Sigmoid colon (tissue), 4 donors: ENCODE data around the gene CYB561A3.

Source experiments
- POLR2A ChIP-seq, 2 donors: fragments of 450-650 bp; IDR thresholded peaks; one replicate each; pipeline ENCODE4 v1.6.1; 2016; ENCODE audit warnings: antibody characterized with exemption in 2 of 2, mild to moderate bottlenecking in 2 of 2, moderate library complexity in 2 of 2
- POLR2AphosphoS5 ChIP-seq, 4 donors: sonication (generic); formaldehyde crosslinking; IDR thresholded peaks; one replicate each; pipeline ENCODE4 v1.6.1; 2017; ENCODE audit warnings: antibody characterized with exemption in 4 of 4
- TF ChIP-seq, protein P1 (sequence below), 4 experiments: fragments of 450-650 bp in 3 of 4; fragments of 200-600 bp in 1 of 4; IDR thresholded peaks; one replicate each; pipeline ENCODE4 v1.5.1; 2016 to 2019; ENCODE audit warnings: antibody characterized with exemption in 4 of 4, mild to moderate bottlenecking in 3 of 4, moderate library complexity in 2 of 4

DNA sequence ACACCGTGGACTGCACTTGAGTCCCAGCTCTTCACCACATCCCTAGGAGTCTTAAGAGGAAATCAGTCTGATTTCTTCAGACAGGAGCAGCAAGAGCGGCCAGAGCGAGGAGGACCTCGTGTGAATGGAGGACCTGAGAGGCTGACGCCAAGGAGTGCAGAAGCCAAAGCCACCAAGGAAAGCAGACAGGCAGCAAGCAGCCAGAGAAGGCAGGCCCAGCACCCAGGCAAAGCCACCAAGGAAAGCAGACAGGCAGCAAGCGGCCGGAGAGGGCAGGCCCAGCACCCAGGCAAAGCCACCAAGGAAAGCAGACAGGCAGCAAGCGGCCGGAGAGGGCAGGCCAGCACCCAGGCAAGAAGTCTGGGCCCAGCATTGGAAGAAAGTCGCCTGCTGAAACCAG lies 11.8 kb downstream of the CYB561A3 start:
- TF ChIP-seq, protein P1, sequence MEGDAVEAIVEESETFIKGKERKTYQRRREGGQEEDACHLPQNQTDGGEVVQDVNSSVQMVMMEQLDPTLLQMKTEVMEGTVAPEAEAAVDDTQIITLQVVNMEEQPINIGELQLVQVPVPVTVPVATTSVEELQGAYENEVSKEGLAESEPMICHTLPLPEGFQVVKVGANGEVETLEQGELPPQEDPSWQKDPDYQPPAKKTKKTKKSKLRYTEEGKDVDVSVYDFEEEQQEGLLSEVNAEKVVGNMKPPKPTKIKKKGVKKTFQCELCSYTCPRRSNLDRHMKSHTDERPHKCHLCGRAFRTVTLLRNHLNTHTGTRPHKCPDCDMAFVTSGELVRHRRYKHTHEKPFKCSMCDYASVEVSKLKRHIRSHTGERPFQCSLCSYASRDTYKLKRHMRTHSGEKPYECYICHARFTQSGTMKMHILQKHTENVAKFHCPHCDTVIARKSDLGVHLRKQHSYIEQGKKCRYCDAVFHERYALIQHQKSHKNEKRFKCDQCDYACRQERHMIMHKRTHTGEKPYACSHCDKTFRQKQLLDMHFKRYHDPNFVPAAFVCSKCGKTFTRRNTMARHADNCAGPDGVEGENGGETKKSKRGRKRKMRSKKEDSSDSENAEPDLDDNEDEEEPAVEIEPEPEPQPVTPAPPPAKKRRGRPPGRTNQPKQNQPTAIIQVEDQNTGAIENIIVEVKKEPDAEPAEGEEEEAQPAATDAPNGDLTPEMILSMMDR (IDR thresholded peaks at IDR 0.05), result no peak
- TF ChIP-seq POLR2A (IDR thresholded peaks at IDR 0.05) (no peak), POLR2AphosphoS5 (IDR thresholded peaks at IDR 0.05) (no peak)
